Stimulated activated CD4-positive, alpha-beta T cell treated with anti-CD3 and anti-CD28 coated beads, TNF-alpha, amount 100 ng/mL, for 1 hour (primary cell): Measurements from ENCODE around the gene SLC43A2.
A peak's percentile ranks its signal among the peaks of the same experiment; 100 is the strongest.
"Not testable (repeated sequence)": the region's sequence is repeated elsewhere in the genome, so short reads cannot be mapped to it uniquely, and the experiment has no call there.

Source experiments
- DNase-seq, 3 donors: peaks; one replicate each; pipeline ENCODE4 v3.0.0-alpha.2; 2020; ENCODE audit warnings: low read depth in 3 of 3, low spot score in 1 of 3

The SLC43A2 gene

GRCh38 chr17:1541367-1541904 is 87.2 kb downstream of the SLC43A2 start:
- no peak for DNase-seq

- no peak for DNase-seq
Observed at GRCh38 chr17:1539811-1540210, 88.8 kb downstream of the SLC43A2 start.

- DNase-seq, result no peak
Observed at GRCh38 chr17:1535737-1536136, 92.9 kb downstream of the SLC43A2 start.

- no peak for DNase-seq
Observed at GRCh38 chr17:1533661-1534325, 94.8 kb downstream of the SLC43A2 start.

GRCh38 chr17:1532836-1533602 is 95.6 kb downstream of the SLC43A2 start:
- peak in 1 of 3 donors; percentile 7 for DNase-seq

- no peak for DNase-seq
Observed at GRCh38 chr17:1529863-1530262, 98.8 kb downstream of the SLC43A2 start.

- DNase-seq, result not testable (repeated sequence)
Observed at GRCh38 chr17:1526876-1527275, 101.8 kb downstream of the SLC43A2 start.

GRCh38 chr17:1522626-1523025 is 106.0 kb downstream of the SLC43A2 start:
- DNase-seq, result no peak

GRCh38 chr17:1521086-1521640 is 107.5 kb downstream of the SLC43A2 start:
- no peak for DNase-seq

- DNase-seq, result no peak
Observed at GRCh38 chr17:1519678-1520077, 109.0 kb downstream of the SLC43A2 start.
